CMK (cell line): ENCODE data around the gene BCL7C.
"Not testable (repeated sequence)": the region's sequence is repeated elsewhere in the genome, so short reads cannot be mapped to it uniquely, and the experiment has no call there.

Experiments used
- DNase-seq: peaks from one replicate; pipeline ENCODE4 v3.0.0-alpha.2; 2010; ENCODE audit warnings: low read depth

BCL7C gene

GRCh38 chr16:30860729-30861128, 33.1 kb downstream of the BCL7C start:
- not testable (repeated sequence) for DNase-seq

- no peak for DNase-seq
These were observed 35.0 kb downstream of the BCL7C start for GRCh38 chr16:30858829-30859423.

DNA sequence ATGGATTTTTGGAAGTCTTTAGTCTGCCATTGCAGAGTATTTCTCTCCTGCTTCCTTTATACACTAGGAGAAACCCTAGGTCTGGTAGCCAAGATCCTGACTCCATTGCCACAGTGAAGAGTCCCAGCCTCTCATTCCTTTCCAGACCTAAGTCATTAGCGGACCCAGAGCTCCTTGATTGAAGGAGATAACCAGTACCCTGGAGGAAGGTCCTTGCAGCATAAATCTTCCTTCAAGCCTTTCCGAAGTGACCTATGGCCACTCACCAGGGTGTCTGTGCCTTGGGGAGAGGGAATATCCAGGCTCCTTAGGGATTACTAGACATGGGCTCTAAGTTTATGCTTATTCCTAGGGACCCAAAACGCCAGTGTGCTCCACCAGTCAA, 35.8 kb downstream of the BCL7C start:
- no peak for DNase-seq

DNA sequence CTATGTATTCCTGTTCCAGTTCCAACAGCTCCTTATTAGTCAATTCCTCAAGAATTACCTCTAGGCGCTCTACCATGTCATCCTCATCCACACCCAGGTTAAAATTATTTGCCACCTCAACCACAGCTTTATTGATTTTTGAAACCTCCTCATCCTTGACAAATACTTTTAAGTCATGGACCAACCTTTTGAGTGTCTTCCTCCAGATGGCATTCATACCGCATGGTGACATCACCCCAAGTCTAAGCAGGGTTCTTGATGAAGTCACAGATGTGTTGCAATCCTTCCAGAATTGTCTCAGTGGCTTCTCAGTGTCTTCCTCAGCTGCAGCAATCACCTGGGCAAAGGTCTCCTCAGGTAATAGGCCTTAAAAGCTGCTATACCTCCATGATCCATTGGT, 40.1 kb downstream of the BCL7C start:
- DNase-seq: no peak

- no peak for DNase-seq
These were observed 43.6 kb downstream of the BCL7C start for GRCh38 chr16:30850246-30850645.

DNA sequence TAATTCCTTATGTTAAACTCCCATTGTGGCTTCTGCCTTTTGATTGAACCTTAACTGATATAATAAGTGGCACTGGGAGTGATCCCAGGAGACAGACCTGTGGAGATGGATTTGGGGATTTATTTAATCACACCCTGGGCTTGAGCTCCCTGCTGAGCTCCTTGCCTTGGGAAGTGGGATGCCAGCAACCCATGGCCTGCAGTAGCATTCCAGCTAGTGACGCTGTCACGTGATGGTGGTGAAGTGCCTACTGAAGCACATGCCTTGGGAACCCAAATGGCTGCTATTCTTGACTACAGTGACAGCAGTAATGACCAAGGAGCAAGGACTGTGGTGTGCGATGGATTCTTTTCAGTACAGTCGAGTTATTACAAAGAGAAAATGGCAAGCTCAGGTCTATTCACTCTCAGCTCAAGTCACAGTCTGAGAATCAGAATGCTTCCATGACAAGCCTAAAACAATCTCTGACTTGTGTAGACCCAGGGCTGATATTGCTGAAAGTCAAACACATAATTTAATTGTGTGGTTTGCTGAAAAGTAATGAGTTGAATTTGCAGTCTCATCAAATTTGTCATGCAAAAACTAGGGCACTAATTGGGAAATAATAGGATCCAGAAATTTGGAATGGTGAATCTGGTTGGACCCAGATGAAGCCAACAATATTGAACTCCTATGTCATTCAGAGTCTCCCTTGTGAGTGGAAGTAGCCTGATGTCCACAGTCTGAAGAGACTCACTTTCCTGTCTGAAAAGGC, 47.1 kb downstream of the BCL7C start:
- no peak for DNase-seq

- peak; percentile 82 for DNase-seq
These were observed 49.0 kb downstream of the BCL7C start for GRCh38 chr16:30844671-30845449.

DNA sequence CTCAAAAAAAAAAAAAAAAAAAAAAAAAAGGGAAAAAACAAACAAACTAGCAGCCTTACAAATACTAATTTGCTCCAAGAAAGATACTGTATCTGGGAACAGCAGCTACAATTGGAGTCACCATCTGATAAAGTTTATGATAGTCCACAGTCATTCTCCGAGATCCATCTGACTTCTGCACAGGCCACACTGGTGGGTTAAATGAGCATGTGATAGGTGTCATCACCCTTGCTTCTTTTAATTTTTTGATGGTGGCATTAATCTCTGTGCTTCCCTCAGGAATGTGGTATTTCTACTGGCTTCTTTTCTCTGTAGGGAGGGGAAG, 49.6 kb downstream of the BCL7C start:
- DNase-seq: no peak

- no peak for DNase-seq
These were observed 50.4 kb downstream of the BCL7C start for GRCh38 chr16:30843501-30843900.

DNA sequence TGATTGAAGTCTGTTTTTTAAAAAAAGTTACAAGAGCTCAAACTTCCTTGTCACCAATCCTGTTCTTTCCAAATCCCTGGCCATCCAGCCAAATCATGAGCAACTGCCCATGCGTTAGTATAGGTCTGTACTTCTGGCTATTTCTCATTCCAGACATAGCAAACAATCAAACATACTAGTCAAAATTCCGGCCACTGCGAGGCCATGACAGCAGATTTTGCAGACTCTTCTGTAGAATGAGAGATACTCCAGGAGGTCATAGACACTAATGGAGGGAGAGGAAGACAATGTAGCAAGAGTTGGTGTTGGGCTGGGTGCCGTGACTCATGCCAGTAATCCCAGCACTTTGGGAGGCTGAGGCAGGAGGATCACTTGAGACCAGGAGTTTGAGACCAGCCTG, 50.9 kb downstream of the BCL7C start:
- no peak for DNase-seq

GRCh38 chr16:30841332-30841731, 52.5 kb downstream of the BCL7C start:
- no peak for DNase-seq

- DNase-seq: no peak
These were observed 53.3 kb downstream of the BCL7C start for GRCh38 chr16:30840611-30841010.

- DNase-seq: no peak
These were observed 54.2 kb downstream of the BCL7C start for GRCh38 chr16:30839523-30840227.

- no peak for DNase-seq
These were observed 54.9 kb downstream of the BCL7C start for GRCh38 chr16:30838876-30839471.

- DNase-seq: no peak
These were observed 56.0 kb downstream of the BCL7C start for GRCh38 chr16:30837904-30838303.
